GM06990 (cell line): Measurements from ENCODE around the gene SORBS2.

ENCODE experiments used
- DNase-seq: peaks from one replicate; pipeline ENCODE4 v3.0.0-alpha.2; 2011; ENCODE audit not compliant: insufficient read length; ENCODE audit errors: extremely low read depth
- H3K27me3 ChIP-seq: replicated peaks from 2 replicates; pipeline ENCODE4 v1.6.0; 2011; ENCODE audit warnings: low read length; ENCODE audit not compliant: control insufficient read depth, insufficient read depth
- H3K36me3 ChIP-seq: 2 replicates; pipeline ENCODE4 v1.5.1; 2011; ENCODE audit warnings: low read length; ENCODE audit not compliant: control insufficient read depth, insufficient read depth
- H3K4me3 ChIP-seq: replicated peaks from 2 replicates; pipeline ENCODE4 v1.5.1; 2011; ENCODE audit warnings: low read depth, mild to moderate bottlenecking, control low read depth, low read length
- TF ChIP-seq, protein P1 (sequence below): IDR thresholded peaks from 2 replicates; pipeline ENCODE4 v1.5.1; 2011; ENCODE audit warnings: low read length, control low read depth, mild to moderate bottlenecking, inconsistent platforms; ENCODE audit not compliant: insufficient read depth, poor library complexity, severe bottlenecking

The SORBS2 gene

DNA sequence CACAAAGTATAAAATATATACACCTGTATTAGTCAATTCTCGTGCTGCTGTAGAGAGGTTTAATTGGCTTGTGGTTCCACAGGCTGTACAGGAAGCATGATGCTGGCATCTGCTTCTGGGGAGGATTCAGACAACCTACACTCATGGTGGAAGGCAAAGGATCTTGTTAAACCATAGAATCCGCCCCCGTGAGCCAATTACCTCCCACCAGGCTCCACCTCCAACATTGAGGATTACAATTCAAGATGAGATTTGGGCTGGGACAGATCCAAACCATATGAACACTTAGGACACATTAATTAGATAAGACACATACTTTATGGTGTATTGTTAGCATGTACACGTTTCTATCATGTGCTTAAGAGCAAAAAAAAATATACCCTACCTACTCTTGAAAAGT lies 22.1 kb upstream of the SORBS2 start:
- no peaks in the 10 kb centered on the region; the same call in none of the 2 replicates for H3K27me3 ChIP-seq
- no peaks in the 10 kb centered on the region for H3K36me3 ChIP-seq
- no peak for DNase-seq
- no peak overlapping the region for H3K4me3 ChIP-seq
- TF ChIP-seq, protein P1, sequence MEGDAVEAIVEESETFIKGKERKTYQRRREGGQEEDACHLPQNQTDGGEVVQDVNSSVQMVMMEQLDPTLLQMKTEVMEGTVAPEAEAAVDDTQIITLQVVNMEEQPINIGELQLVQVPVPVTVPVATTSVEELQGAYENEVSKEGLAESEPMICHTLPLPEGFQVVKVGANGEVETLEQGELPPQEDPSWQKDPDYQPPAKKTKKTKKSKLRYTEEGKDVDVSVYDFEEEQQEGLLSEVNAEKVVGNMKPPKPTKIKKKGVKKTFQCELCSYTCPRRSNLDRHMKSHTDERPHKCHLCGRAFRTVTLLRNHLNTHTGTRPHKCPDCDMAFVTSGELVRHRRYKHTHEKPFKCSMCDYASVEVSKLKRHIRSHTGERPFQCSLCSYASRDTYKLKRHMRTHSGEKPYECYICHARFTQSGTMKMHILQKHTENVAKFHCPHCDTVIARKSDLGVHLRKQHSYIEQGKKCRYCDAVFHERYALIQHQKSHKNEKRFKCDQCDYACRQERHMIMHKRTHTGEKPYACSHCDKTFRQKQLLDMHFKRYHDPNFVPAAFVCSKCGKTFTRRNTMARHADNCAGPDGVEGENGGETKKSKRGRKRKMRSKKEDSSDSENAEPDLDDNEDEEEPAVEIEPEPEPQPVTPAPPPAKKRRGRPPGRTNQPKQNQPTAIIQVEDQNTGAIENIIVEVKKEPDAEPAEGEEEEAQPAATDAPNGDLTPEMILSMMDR: no peak

DNA sequence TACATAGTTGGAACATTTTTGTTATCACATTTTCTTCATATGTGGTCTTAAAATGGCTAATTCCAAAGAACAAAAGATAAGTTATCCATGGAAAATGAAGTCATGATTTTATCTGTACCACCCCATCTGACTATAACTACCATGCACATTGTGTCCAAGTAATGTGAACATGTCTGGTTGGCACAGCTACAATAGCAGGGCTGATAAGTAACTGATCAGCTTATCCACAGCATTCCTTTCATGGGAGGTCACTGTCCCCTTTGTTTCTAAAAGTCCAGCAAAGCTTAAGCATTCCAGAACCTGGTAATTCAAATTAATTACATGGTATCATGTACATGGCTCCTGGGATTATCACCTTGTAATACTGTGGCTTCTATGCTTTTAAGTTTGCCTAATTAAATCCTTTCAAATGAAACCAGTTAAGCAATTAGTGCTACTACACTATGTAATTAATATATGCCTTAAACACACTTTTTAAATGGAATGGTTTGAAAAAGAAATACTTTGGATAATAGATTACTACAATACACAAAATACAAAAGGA lies 21.1 kb upstream of the SORBS2 start:
- Histone ChIP-seq H3K4me3 (no peak overlapping the region), H3K36me3 (no peaks in the 10 kb centered on the region), H3K27me3 (no peaks in the 10 kb centered on the region; the same call in 1 of the 2 replicates)
- TF ChIP-seq, protein P1: no peak
- no peak for DNase-seq

DNA sequence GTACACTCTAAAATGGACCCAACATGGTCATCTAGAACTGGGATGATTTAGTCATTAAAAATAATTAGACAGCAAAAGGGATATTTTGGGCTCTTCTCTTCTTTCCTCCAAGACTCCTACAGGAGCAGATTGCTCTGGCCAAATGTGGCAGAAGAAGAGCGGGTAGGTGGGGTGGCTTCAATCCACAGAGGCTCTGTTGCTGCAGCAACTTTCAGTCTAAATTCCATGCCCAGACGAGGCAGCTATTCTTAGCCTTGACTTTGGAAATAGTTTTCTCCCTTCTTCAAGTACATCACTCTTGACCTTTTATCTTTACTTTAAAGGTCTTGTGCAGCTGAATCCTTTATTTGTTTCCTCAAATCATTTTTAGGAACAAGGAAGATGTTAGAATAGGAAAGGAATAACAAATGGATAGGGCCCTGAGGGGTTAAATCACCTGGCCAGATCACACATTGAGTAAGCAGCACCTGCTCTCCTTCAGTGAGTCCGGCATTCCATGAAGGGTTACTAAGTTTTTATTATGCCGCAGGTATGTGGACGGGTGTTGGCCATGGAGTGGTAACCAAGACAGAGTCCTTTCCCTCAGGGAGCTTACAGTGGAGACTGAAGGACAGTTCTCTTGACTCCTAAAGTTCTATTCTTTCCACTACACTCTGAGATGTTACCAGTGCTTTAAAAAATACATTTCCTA lies 19.3 kb upstream of the SORBS2 start:
- no peak overlapping the region for H3K4me3 ChIP-seq

DNA sequence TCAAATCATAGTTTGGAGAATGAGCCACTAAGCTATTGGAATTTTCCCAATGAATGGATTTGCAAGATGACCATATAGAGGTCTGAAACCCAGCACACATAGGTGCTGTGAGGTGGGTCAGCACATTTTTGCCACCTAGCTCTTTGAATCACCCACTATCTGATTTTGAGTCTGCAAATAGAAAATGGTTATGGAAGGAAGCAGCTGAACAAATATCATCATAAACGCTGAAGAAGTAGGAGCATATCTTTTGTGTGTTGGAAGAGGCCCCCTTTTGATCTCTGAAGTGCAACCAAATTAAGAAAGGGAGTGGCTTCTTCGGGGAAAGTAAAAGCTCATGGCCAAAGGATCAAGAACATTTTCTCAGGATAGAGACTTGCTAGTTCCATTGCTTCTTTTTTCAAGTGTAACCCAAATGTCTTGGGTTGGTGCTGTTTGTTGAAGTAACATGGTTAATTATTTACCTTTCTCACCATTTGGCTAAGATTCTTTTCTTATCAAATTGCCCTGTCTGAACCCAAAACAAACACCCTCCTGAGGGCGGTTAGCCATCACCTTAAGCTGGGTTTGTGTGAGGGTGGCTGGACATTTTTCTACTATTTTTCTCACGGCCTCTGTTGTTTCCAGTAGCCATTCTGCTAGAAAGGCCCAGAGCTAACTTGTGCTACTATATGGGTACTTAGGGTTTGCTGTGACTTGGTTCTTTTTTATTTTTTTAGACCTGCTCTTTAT lies 18.4 kb upstream of the SORBS2 start:
- TF ChIP-seq, protein P1: no peak
- Histone ChIP-seq H3K36me3 (no peaks in the 10 kb centered on the region), H3K4me3 (no peak overlapping the region), H3K27me3 (no peaks in the 10 kb centered on the region)
- no peak for DNase-seq

More for the DNA sequence above, 19.3 kb upstream of the SORBS2 start:
- H3K36me3 ChIP-seq: no peaks in the 10 kb centered on the region
- TF ChIP-seq, protein P1: no peak
- no peak for DNase-seq
- no peaks in the 10 kb centered on the region; the same call in 1 of the 2 replicates for H3K27me3 ChIP-seq

DNA sequence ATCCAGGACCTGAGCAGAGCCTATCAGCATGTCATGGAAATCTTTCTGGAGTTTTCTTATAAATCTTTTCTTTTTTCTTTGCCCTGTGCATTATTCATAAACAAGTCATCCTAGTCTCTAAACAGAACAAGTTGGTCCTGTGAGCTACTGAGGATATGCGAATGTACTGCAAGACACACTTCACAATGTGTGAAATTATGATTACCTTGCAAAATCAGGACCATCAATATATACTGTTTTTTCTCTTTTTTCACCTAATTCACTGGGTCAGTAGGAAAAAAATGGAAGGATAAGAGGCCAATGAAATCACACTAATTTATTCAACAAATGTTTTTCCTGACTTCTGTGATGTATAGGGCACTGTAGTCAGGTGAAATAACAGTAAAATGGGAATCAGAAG lies 14.4 kb upstream of the SORBS2 start:
- no peak for DNase-seq
- Histone ChIP-seq H3K27me3 (no peaks in the 10 kb centered on the region), H3K36me3 (no peaks in the 10 kb centered on the region), H3K4me3 (no peak overlapping the region)
- TF ChIP-seq, protein P1: no peak
